Naive thymus-derived CD4-positive, alpha-beta T cell (primary cell): ENCODE data around the gene CREB3L2. TPM values are rescaled to one million over a fixed set of nuclear protein-coding genes. Genes with fewer than 3 reads are reported as not detected.
"Not testable (repeated sequence)": the region's sequence is repeated elsewhere in the genome, so short reads cannot be mapped to it uniquely, and the experiment has no call there.

Experiments used
- ATAC-seq: fragments of 150-1000 bp; cut with Tn5 transposase; 2 replicates; pipeline ENCODE4 v1.10.0; 2021; ENCODE audit warnings: mild to moderate bottlenecking, moderate library complexity
- CTCF ChIA-PET: fragments of 350-600 bp; sonication (Branson Sonifier 250); formaldehyde crosslinking; loops from one replicate; lab custom pipeline; 2021; ENCODE audit warnings: antibody characterized with exemption; lab: Charles Lee
- POLR2A ChIA-PET: fragments of 350-600 bp; sonication (Branson Sonifier 250); formaldehyde crosslinking; loops from one replicate; lab custom pipeline; 2021; ENCODE audit warnings: antibody characterized with exemption, inconsistent platforms; lab: Charles Lee
- DNase-seq, 9 donors: peaks; one replicate each; pipeline versions ENCODE4 v3.0.0 to v3.0.0-alpha.2; 2020 to 2022; ENCODE audit warnings: mixed read lengths in 1 of 9
- H3K27ac ChIP-seq: one replicate; pipeline ENCODE4 v1.7.0; 2013; ENCODE audit warnings: mild to moderate bottlenecking, low read depth, low read length, moderate library complexity
- H3K27me3 ChIP-seq, 2 donors: one replicate each; pipeline ENCODE4 v1.7.0; 2013; ENCODE audit warnings: low read length in 2 of 2, mild to moderate bottlenecking in 2 of 2, moderate library complexity in 2 of 2; ENCODE audit not compliant: control insufficient read depth in 2 of 2, insufficient read depth in 2 of 2
- H3K36me3 ChIP-seq, 3 experiments: 1 replicate in 2 of 3; 2 replicates in 1 of 3; pipeline ENCODE4 v1.7.0; 2013; ENCODE audit warnings: low read length in 3 of 3, mild to moderate bottlenecking in 3 of 3, moderate library complexity in 1 of 3; ENCODE audit not compliant: insufficient read depth in 3 of 3, control insufficient read depth in 2 of 3
- H3K4me1 ChIP-seq, 2 donors: one replicate each; pipeline ENCODE4 v1.7.0; 2013; ENCODE audit warnings: low read length in 2 of 2, mild to moderate bottlenecking in 2 of 2, moderate library complexity in 1 of 2; ENCODE audit not compliant: control insufficient read depth in 2 of 2, insufficient read depth in 2 of 2
- H3K4me3 ChIP-seq: 2 replicates; pipeline ENCODE4 v1.7.0; 2013; ENCODE audit warnings: mild to moderate bottlenecking, low read length
- H3K9me3 ChIP-seq, 3 experiments: 1 replicate in 2 of 3; 2 replicates in 1 of 3; pipeline ENCODE4 v1.7.0; 2013; ENCODE audit warnings: low read length in 3 of 3; ENCODE audit not compliant: control insufficient read depth in 2 of 3
- H3K27ac Mint-ChIP-seq, 9 donors: one replicate each; pipeline ENCODE4 v1.8.0; 2020 to 2022; ENCODE audit warnings: mixed read lengths in 9 of 9, mild to moderate bottlenecking in 8 of 9, moderate library complexity in 5 of 9, inconsistent platforms in 2 of 9
- H3K27me3 Mint-ChIP-seq, 5 donors: one replicate each; pipeline ENCODE4 v1.8.0; 2021 to 2022; ENCODE audit warnings: mixed read lengths in 5 of 5, mild to moderate bottlenecking in 1 of 5
- H3K36me3 Mint-ChIP-seq, 5 donors: one replicate each; pipeline ENCODE4 v1.8.0; 2020 to 2022; ENCODE audit warnings: mixed read lengths in 5 of 5, mild to moderate bottlenecking in 3 of 5, inconsistent platforms in 1 of 5
- H3K4me1 Mint-ChIP-seq, 7 donors: one replicate each; pipeline ENCODE4 v1.8.0; 2020 to 2022; ENCODE audit warnings: mixed read lengths in 7 of 7, mild to moderate bottlenecking in 3 of 7, inconsistent platforms in 1 of 7
- H3K4me3 Mint-ChIP-seq, 10 donors: one replicate each; pipeline ENCODE4 v1.8.0; 2020 to 2022; ENCODE audit warnings: mild to moderate bottlenecking in 10 of 10, mixed read lengths in 10 of 10, moderate library complexity in 6 of 10, inconsistent platforms in 2 of 10
- H3K9me3 Mint-ChIP-seq, 11 donors: one replicate each; pipeline ENCODE4 v1.8.0; 2020 to 2022; ENCODE audit warnings: mixed read lengths in 11 of 11, mild to moderate bottlenecking in 4 of 11, inconsistent platforms in 1 of 11, moderate library complexity in 1 of 11
- intact Hi-C, 2 donors: fragments of 100-400 bp; cut with micrococcal nuclease; formaldehyde crosslinking; loops; one replicate each; pipeline ENCODE4 v1.15.1; 2023
- polyA plus RNA-seq, 2 donors: library from polyadenylated mRNA; unstranded; fragments of 300-500 nt; fragmentation: Illumina TruSeq; gene quantifications; one replicate each; pipeline ENCODE4 v1.2.3, GENCODE V29; 2021
- total RNA-seq, 6 experiments: library from RNA in 5 of 6; stranded (reverse) in 5 of 6; gene quantifications; 1 replicate in 5 of 6; 2 replicates in 1 of 6; pipeline ENCODE4 v1.2.3 and lab custom pipeline; 2021 to 2026

The CREB3L2 gene
- total and polyA plus RNA-seq, 7 experiments from 2014 or later, result 5.3 to 46.2 (median 18.1) TPM

- H3K27ac Mint-ChIP-seq, result no peak overlapping the region
- H3K9me3 Mint-ChIP-seq, result peaks cover 0 to 4% (median 0%) of the 10 kb centered on the region in 11 donors
- Histone ChIP-seq H3K4me3 (no peak overlapping the region), H3K9me3 (no peaks in the 10 kb centered on the region), H3K27me3 (no peaks in the 10 kb centered on the region), H3K4me1 (no peaks in the 10 kb centered on the region), H3K27ac (no peak overlapping the region), H3K36me3 (peaks cover 0 to 14% (median 5%) of the 10 kb centered on the region in 3 experiments)
- CTCF ChIA-PET, result interaction anchor here (0.9 kb wide), 1 partner anchor 14 kb away, joined by 3 read pairs; no protein-coding TSS in a partner anchor
- ATAC-seq, result no peak
- no peak for DNase-seq
- intact Hi-C loops, result no loop called here
- no peaks in the 10 kb centered on the region for H3K27me3 Mint-ChIP-seq
- POLR2A ChIA-PET, result interaction anchor here (1.1 kb wide), 1 partner anchor 75 kb away, joined by 3 read pairs; no protein-coding TSS in a partner anchor
- no peak overlapping the region for H3K4me3 Mint-ChIP-seq
- peaks cover 3 to 21% (median 8%) of the 10 kb centered on the region in 7 donors for H3K4me1 Mint-ChIP-seq
- peaks cover 13 to 54% (median 49%) of the 10 kb centered on the region in 5 donors for H3K36me3 Mint-ChIP-seq
These were observed 74.5 kb downstream of the CREB3L2 start for GRCh38 chr7:137927386-137927785.

GRCh38 chr7:137926206-137926605 is 75.7 kb downstream of the CREB3L2 start:
- intact Hi-C loops, H3K4me3 ChIP-seq: not testable (repeated sequence)
- H3K36me3 ChIP-seq, result peaks cover 0 to 14% (median 5%) of the 10 kb centered on the region in 3 experiments

GRCh38 chr7:137925754-137926153 is 76.1 kb downstream of the CREB3L2 start:
- H3K27me3 ChIP-seq, result no peaks in the 10 kb centered on the region
- Mint-ChIP-seq H3K4me3 (no peak overlapping the region), H3K36me3 (peaks cover 13 to 61% (median 54%) of the 10 kb centered on the region in 5 donors), H3K9me3 (peaks cover 0 to 4% (median 0%) of the 10 kb centered on the region in 11 donors), H3K27ac (no peak overlapping the region), H3K4me1 (peaks cover 11 to 31% (median 15%) of the 10 kb centered on the region in 7 donors), H3K27me3 (no peaks in the 10 kb centered on the region)
- peaks cover 0 to 14% (median 5%) of the 10 kb centered on the region in 3 experiments for H3K36me3 ChIP-seq
- intact Hi-C loops, result no loop called here
- no peak overlapping the region for H3K27ac ChIP-seq
- ChIA-PET CTCF (interaction anchor here (0.5 to 1.3 kb wide), 3 partner anchors 22 to 947 kb away, joined by 3 to 4 read pairs (median 3); no protein-coding TSS in a partner anchor), POLR2A (interaction anchor here (0.9 kb wide), 1 partner anchor 79 kb away, joined by 3 read pairs; no protein-coding TSS in a partner anchor)
- ATAC-seq (no peak), DNase-seq (no peak)
- no peaks in the 10 kb centered on the region for H3K9me3 ChIP-seq
- no peaks in the 10 kb centered on the region for H3K4me1 ChIP-seq
- no peak overlapping the region for H3K4me3 ChIP-seq

More at GRCh38 chr7:137926206-137926605, 75.7 kb downstream of the CREB3L2 start:
- CTCF ChIA-PET, result interaction anchor here (0.5 kb wide), 1 partner anchor 946 kb away, joined by 3 read pairs; no protein-coding TSS in a partner anchor
- peaks cover 8 to 27% (median 13%) of the 10 kb centered on the region in 7 donors for H3K4me1 Mint-ChIP-seq
- H3K4me3 Mint-ChIP-seq, H3K4me1 ChIP-seq, H3K27ac ChIP-seq, ATAC-seq, H3K27me3 ChIP-seq, H3K27me3 Mint-ChIP-seq, POLR2A ChIA-PET, H3K9me3 ChIP-seq, H3K27ac Mint-ChIP-seq, DNase-seq, H3K9me3 Mint-ChIP-seq: not testable (repeated sequence)
- H3K36me3 Mint-ChIP-seq, result peaks cover 13 to 57% (median 49%) of the 10 kb centered on the region in 5 donors

- Mint-ChIP-seq H3K4me3 (no peak overlapping the region), H3K9me3 (peaks cover 0 to 4% (median 0%) of the 10 kb centered on the region in 11 donors), H3K4me1 (peaks cover 13 to 29% (median 17%) of the 10 kb centered on the region in 7 donors), H3K27ac (peak overlapping the region in 1 of 9 donors; percentile 13), H3K27me3 (no peaks in the 10 kb centered on the region), H3K36me3 (peaks cover 8 to 56% (median 53%) of the 10 kb centered on the region in 5 donors)
- peaks cover 0 to 14% (median 5%) of the 10 kb centered on the region in 3 experiments for H3K36me3 ChIP-seq
- ATAC-seq, result no peak
- H3K27ac ChIP-seq, result no peak overlapping the region
- H3K4me1 ChIP-seq, result no peaks in the 10 kb centered on the region
- no peaks in the 10 kb centered on the region for H3K27me3 ChIP-seq
- no peak overlapping the region for H3K4me3 ChIP-seq
- no peak for DNase-seq
- POLR2A ChIA-PET, result interaction anchor here (0.9 kb wide), 1 partner anchor 80 kb away, joined by 3 read pairs; no protein-coding TSS in a partner anchor
- CTCF ChIA-PET, result interaction anchor here (0.8 to 1.3 kb wide), 2 partner anchors 22 to 81 kb away, joined by 3 to 4 read pairs; no protein-coding TSS in a partner anchor
- intact Hi-C loops, result no loop called here
- H3K9me3 ChIP-seq, result no peaks in the 10 kb centered on the region
These were observed 76.8 kb downstream of the CREB3L2 start for GRCh38 chr7:137925091-137925490.

- H3K36me3 ChIP-seq, result peaks cover 0 to 14% (median 5%) of the 10 kb centered on the region in 3 experiments
- ChIA-PET POLR2A (interaction anchor here (0.7 kb wide), 1 partner anchor 9 kb away, joined by 4 read pairs; no protein-coding TSS in a partner anchor), CTCF (interaction anchor here (0.6 kb wide), 1 partner anchor 86 kb away, joined by 3 read pairs; no protein-coding TSS in a partner anchor)
- H3K27ac ChIP-seq, result no peak overlapping the region
- intact Hi-C loops, result loop anchor here in 1 of 2 donors (5.0 kb wide), 1 partner anchor 79 kb away; the partner anchor contains the start of gene CREB3L2
- peaks cover 13 to 35% (median 17%) of the 10 kb centered on the region in 7 donors for H3K4me1 Mint-ChIP-seq
- no peaks in the 10 kb centered on the region for H3K27me3 ChIP-seq
- H3K9me3 ChIP-seq, result no peaks in the 10 kb centered on the region
- H3K36me3 Mint-ChIP-seq, result peaks cover 8 to 59% (median 52%) of the 10 kb centered on the region in 5 donors
- H3K27me3 Mint-ChIP-seq, result no peaks in the 10 kb centered on the region
- H3K4me3 Mint-ChIP-seq, result no peak overlapping the region
- H3K9me3 Mint-ChIP-seq, result peaks cover 0 to 4% (median 0%) of the 10 kb centered on the region in 11 donors
- H3K4me1 ChIP-seq, result no peaks in the 10 kb centered on the region
- DNase-seq, result no peak
- peak overlapping the region in 1 of 9 donors; percentile 4 for H3K27ac Mint-ChIP-seq
- H3K4me3 ChIP-seq, result no peak overlapping the region
- peak; percentile 18 for ATAC-seq
These were observed 78.5 kb downstream of the CREB3L2 start for GRCh38 chr7:137923380-137923779.

- Histone ChIP-seq H3K4me3 (no peak overlapping the region), H3K27ac (no peak overlapping the region), H3K4me1 (no peaks in the 10 kb centered on the region), H3K9me3 (no peaks in the 10 kb centered on the region), H3K27me3 (no peaks in the 10 kb centered on the region), H3K36me3 (peaks cover 0 to 5% (median 0%) of the 10 kb centered on the region in 3 experiments)
- intact Hi-C loops, result loop anchor here in 1 of 2 donors (5.0 kb wide), 1 partner anchor 81 kb away; the partner anchor contains the start of gene CREB3L2
- Mint-ChIP-seq H3K4me1 (peaks cover 13 to 45% (median 17%) of the 10 kb centered on the region in 7 donors), H3K27ac (peak overlapping the region in 3 of 9 donors; percentile 14 to 42 (median 42)), H3K4me3 (peak overlapping the region in 1 of 10 donors; percentile 11), H3K27me3 (no peaks in the 10 kb centered on the region), H3K9me3 (no peaks in the 10 kb centered on the region), H3K36me3 (peaks cover 3 to 52% (median 44%) of the 10 kb centered on the region in 5 donors)
- ATAC-seq, result no peak
- ChIA-PET CTCF (interaction anchor here (1.0 kb wide), 1 partner anchor 9 kb away, joined by 3 read pairs; no protein-coding TSS in a partner anchor), POLR2A (no interaction called here)
- DNase-seq, result no peak
These were observed 81.1 kb downstream of the CREB3L2 start for GRCh38 chr7:137920637-137921399.
